K562 (cell line): ENCODE data around the gene CCDC17. TPM values are rescaled to one million over a fixed set of nuclear protein-coding genes. Genes with fewer than 3 reads are reported as not detected.
A peak's percentile ranks its signal among the peaks of the same experiment; 100 is the strongest.

Experiments used
- CEBPB ChIP-seq: fragments of 450-650 bp; IDR thresholded peaks from 2 replicates; pipeline ENCODE4 v1.6.1; 2016; ENCODE audit warnings: missing genetic modification characterization, missing compliant biosample characterization
- CREM ChIP-seq: IDR thresholded peaks from 2 replicates; pipeline ENCODE4 v1.6.1; 2014; ENCODE audit warnings: antibody characterized with exemption, low read depth
- EP300 ChIP-seq: IDR thresholded peaks from 2 replicates; pipeline ENCODE4 v1.6.1; 2012; ENCODE audit warnings: low read length, improper control_type of control experiment
- FOXM1 ChIP-seq, 2 experiments: fragments of 450-650 bp in 1 of 2; sonication (generic) in 1 of 2; formaldehyde crosslinking in 1 of 2; IDR thresholded peaks; 2 replicates each; pipeline versions ENCODE4 v1.6.1 to v1.9.0; 2017 to 2022; ENCODE audit warnings: low read depth in 2 of 2, mild to moderate bottlenecking in 2 of 2, missing genetic modification reagents in 1 of 2, moderate library complexity in 1 of 2
- HMBOX1 ChIP-seq: sonication (generic); IDR thresholded peaks from 2 replicates; pipeline ENCODE4 v1.6.1; 2016
- ID3 ChIP-seq, 2 experiments: fragments of 250-450 bp in 1 of 2; fragments of 450-650 bp in 1 of 2; sonication (Bioruptor Pico) in 1 of 2; IDR thresholded peaks; 2 replicates each; pipeline versions ENCODE4 v1.6.1 to v1.8.0; 2016 to 2021; ENCODE audit warnings: mild to moderate bottlenecking in 2 of 2, moderate library complexity in 2 of 2, missing compliant biosample characterization in 1 of 2, missing genetic modification characterization in 1 of 2
- JUND ChIP-seq, 2 experiments: IDR thresholded peaks; 2 replicates in 1 of 2; 3 replicates in 1 of 2; pipeline ENCODE4 v1.6.1; 2011; ENCODE audit warnings: borderline replicate concordance in 2 of 2, low read depth in 2 of 2, low read length in 2 of 2, improper control_type of control experiment in 1 of 2, missing biosample characterization in 1 of 2, missing genetic modification characterization in 1 of 2, missing genetic modification reagents in 1 of 2
- KLF16 ChIP-seq: IDR thresholded peaks from 2 replicates; pipeline ENCODE4 v1.6.1; 2016; ENCODE audit warnings: antibody characterized with exemption
- L3MBTL2 ChIP-seq: fragments of 450-650 bp; IDR thresholded peaks from 2 replicates; pipeline ENCODE4 v1.6.1; 2016; ENCODE audit warnings: mild to moderate bottlenecking, moderate library complexity
- MYC ChIP-seq, 2 experiments: fragments of 250-450 bp in 1 of 2; sonication (Bioruptor Pico) in 1 of 2; IDR thresholded peaks; 2 replicates each; pipeline versions ENCODE4 v1.5.1 to v1.6.1; 2012 to 2021; ENCODE audit warnings: low read depth in 2 of 2, borderline replicate concordance in 1 of 2, improper control_type of control experiment in 1 of 2, low read length in 1 of 2, mild to moderate bottlenecking in 1 of 2, moderate library complexity in 1 of 2
- MYNN ChIP-seq, 2 experiments: sonication (generic); formaldehyde crosslinking in 1 of 2; IDR thresholded peaks; 2 replicates each; pipeline versions ENCODE4 v1.5.0 to v1.6.1; 2016 to 2020; ENCODE audit warnings: antibody characterized with exemption in 1 of 2, missing genetic modification reagents in 1 of 2
- RBM15 ChIP-seq: fragments of 200-400 bp; formaldehyde crosslinking; IDR thresholded peaks from 2 replicates; pipeline ENCODE4 v1.6.1; 2018; ENCODE audit warnings: mild to moderate bottlenecking, low read length, moderate library complexity; ENCODE audit not compliant: insufficient read depth
- SOX6 ChIP-seq: fragments of 450-650 bp; IDR thresholded peaks from 2 replicates; pipeline ENCODE4 v1.6.1; 2014; ENCODE audit warnings: mild to moderate bottlenecking
- TCF3 ChIP-seq: sonication (generic); formaldehyde crosslinking; IDR thresholded peaks from 2 replicates; pipeline ENCODE4 v1.4.0; 2020; ENCODE audit warnings: mild to moderate bottlenecking, missing genetic modification reagents
- polyA plus RNA-seq, 8 experiments: library from polyadenylated mRNA; depleted of rRNA in 4 of 8; stranded (reverse) in 5 of 8; unstranded in 3 of 8; fragments of >200 nt; fragmentation: Nextera tagmentation in 2 of 8; fragmentation: Illumina TruSeq in 1 of 8; extraction: Ambion mirVana in 2 of 8; extraction: Trizol in 1 of 8; gene quantifications; 2 replicates each; pipeline versions ENCODE4 v1.2.1 to v1.2.3, GENCODE V29; 2011 to 2014; ENCODE audit warnings: inconsistent platforms in 1 of 8, missing spikeins in 1 of 8
- total RNA-seq, 7 experiments: library from RNA; depleted of rRNA in 6 of 7; stranded (reverse); fragments of >200 nt in 6 of 7; fragmentation: Illumina TruSeq in 2 of 7; extraction: Trizol in 2 of 7; gene quantifications; 2 replicates each; pipeline versions ENCODE4 v1.2.1 to v1.2.3, GENCODE V29; 2011 to 2021; ENCODE audit warnings: low replicate concordance in 1 of 7
- TF ChIP-seq, protein P1 (sequence below), 3 experiments: fragments of 200-800 bp in 1 of 3; fragments of 250-450 bp in 1 of 3; fragments of 450-650 bp in 1 of 3; sonication (Bioruptor Pico) in 1 of 3; sonication (Bioruptor generic) in 1 of 3; formaldehyde crosslinking in 1 of 3; IDR thresholded peaks; 2 replicates each; pipeline versions ENCODE4 v1.6.1 to v1.8.0; 2016 to 2022; ENCODE audit warnings: mild to moderate bottlenecking in 2 of 3, missing genetic modification characterization in 2 of 3, missing compliant biosample characterization in 1 of 3, moderate library complexity in 1 of 3
- TF ChIP-seq, protein P2 (sequence below): sonication (generic); formaldehyde crosslinking; IDR thresholded peaks from 2 replicates; pipeline ENCODE4 v1.9.0; 2022; ENCODE audit warnings: mild to moderate bottlenecking, missing genetic modification reagents
- TF ChIP-seq, protein P3 (sequence below): fragments of 250-450 bp; sonication (Bioruptor Pico); IDR thresholded peaks from 2 replicates; pipeline ENCODE4 v1.9.0; 2021; ENCODE audit warnings: mild to moderate bottlenecking, inconsistent platforms

CCDC17 gene
- total and polyA plus RNA-seq, 9 of the 15 experiments (the other 6 are each of a cell fraction or from before 2014, with no cell fraction given): 0.20 to 2.4 (median 0.85) TPM

- peak; percentile 74 for TF ChIP-seq TCF3 (CRISPR knock-in tag)
- TF ChIP-seq CEBPB (tag): 0 out of 2 replicates have a peak, but pooled peaks have one; percentile 9
- TF ChIP-seq MYC (IDR thresholded peaks at IDR 0.05; ENCODE audit: low read depth, low read length): 0 out of 2 replicates have a peak, but pooled peaks have one; percentile 9
- TF ChIP-seq MYC (CRISPR knock-in tag; IDR thresholded peaks at IDR 0.05; ENCODE audit: borderline replicate concordance, low read depth): no peak
- TF ChIP-seq, protein P1, sequence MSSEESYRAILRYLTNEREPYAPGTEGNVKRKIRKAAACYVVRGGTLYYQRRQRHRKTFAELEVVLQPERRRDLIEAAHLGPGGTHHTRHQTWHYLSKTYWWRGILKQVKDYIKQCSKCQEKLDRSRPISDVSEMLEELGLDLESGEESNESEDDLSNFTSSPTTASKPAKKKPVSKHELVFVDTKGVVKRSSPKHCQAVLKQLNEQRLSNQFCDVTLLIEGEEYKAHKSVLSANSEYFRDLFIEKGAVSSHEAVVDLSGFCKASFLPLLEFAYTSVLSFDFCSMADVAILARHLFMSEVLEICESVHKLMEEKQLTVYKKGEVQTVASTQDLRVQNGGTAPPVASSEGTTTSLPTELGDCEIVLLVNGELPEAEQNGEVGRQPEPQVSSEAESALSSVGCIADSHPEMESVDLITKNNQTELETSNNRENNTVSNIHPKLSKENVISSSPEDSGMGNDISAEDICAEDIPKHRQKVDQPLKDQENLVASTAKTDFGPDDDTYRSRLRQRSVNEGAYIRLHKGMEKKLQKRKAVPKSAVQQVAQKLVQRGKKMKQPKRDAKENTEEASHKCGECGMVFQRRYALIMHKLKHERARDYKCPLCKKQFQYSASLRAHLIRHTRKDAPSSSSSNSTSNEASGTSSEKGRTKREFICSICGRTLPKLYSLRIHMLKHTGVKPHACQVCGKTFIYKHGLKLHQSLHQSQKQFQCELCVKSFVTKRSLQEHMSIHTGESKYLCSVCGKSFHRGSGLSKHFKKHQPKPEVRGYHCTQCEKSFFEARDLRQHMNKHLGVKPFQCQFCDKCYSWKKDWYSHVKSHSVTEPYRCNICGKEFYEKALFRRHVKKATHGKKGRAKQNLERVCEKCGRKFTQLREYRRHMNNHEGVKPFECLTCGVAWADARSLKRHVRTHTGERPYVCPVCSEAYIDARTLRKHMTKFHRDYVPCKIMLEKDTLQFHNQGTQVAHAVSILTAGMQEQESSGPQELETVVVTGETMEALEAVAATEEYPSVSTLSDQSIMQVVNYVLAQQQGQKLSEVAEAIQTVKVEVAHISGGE (CRISPR knock-in tag; IDR thresholded peaks at IDR 0.05): 0 out of 6 replicates have a peak, but pooled peaks of 1 of the 3 experiments have one; percentile 17
- peak; percentile 43 for TF ChIP-seq EP300
- TF ChIP-seq KLF16: 0 out of 2 replicates have a peak, but pooled peaks have one; percentile 14
- TF ChIP-seq RBM15: no peak
- peak; percentile 80 for TF ChIP-seq MYNN (IDR thresholded peaks at IDR 0.05)
- TF ChIP-seq MYNN (CRISPR knock-in tag; IDR thresholded peaks at IDR 0.05): no peak
- TF ChIP-seq, protein P2, sequence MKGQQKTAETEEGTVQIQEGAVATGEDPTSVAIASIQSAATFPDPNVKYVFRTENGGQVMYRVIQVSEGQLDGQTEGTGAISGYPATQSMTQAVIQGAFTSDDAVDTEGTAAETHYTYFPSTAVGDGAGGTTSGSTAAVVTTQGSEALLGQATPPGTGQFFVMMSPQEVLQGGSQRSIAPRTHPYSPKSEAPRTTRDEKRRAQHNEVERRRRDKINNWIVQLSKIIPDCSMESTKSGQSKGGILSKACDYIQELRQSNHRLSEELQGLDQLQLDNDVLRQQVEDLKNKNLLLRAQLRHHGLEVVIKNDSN (CRISPR knock-in tag): 0 out of 2 replicates have a peak, but pooled peaks have one; percentile 8
- peak; percentile 76 for TF ChIP-seq SOX6
- TF ChIP-seq L3MBTL2: peak; percentile 64
- TF ChIP-seq JUND (IDR thresholded peaks at IDR 0.05; ENCODE audit: borderline replicate concordance, low read depth, low read length): 0 out of 2 replicates have a peak, but pooled peaks have one; percentile 20
- no peak for TF ChIP-seq JUND (tag; IDR thresholded peaks at IDR 0.05; ENCODE audit: borderline replicate concordance, low read depth, low read length)
- TF ChIP-seq, protein P3, sequence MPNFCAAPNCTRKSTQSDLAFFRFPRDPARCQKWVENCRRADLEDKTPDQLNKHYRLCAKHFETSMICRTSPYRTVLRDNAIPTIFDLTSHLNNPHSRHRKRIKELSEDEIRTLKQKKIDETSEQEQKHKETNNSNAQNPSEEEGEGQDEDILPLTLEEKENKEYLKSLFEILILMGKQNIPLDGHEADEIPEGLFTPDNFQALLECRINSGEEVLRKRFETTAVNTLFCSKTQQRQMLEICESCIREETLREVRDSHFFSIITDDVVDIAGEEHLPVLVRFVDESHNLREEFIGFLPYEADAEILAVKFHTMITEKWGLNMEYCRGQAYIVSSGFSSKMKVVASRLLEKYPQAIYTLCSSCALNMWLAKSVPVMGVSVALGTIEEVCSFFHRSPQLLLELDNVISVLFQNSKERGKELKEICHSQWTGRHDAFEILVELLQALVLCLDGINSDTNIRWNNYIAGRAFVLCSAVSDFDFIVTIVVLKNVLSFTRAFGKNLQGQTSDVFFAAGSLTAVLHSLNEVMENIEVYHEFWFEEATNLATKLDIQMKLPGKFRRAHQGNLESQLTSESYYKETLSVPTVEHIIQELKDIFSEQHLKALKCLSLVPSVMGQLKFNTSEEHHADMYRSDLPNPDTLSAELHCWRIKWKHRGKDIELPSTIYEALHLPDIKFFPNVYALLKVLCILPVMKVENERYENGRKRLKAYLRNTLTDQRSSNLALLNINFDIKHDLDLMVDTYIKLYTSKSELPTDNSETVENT (CRISPR knock-in tag): no peak
- TF ChIP-seq HMBOX1: peak; percentile 86
- TF ChIP-seq FOXM1 (IDR thresholded peaks at IDR 0.05; ENCODE audit: low read depth): peak; percentile 23; the same call in 1 of the 2 replicates
- no peak for TF ChIP-seq FOXM1 (CRISPR knock-in tag; IDR thresholded peaks at IDR 0.05; ENCODE audit: low read depth)
- no peak for TF ChIP-seq CREM
- TF ChIP-seq ID3 (CRISPR knock-in tag; IDR thresholded peaks at IDR 0.05): no peak
- TF ChIP-seq ID3 (tag; IDR thresholded peaks at IDR 0.05): peak; percentile 84
These were observed 49.7 kb downstream of the CCDC17 start (continued) for GRCh38 chr1:45574105-45574626.
